HCT116 (cell line): Measurements from ENCODE around the gene CAMK1D. TPM values are rescaled to one million over a fixed set of nuclear protein-coding genes. Genes with fewer than 3 reads are reported as not detected.
A peak's percentile ranks its signal among the peaks of the same experiment; 100 is the strongest.

ENCODE experiments used
- ATAC-seq: fragments of 200-7000 bp; cut with Tn5 transposase; 2 replicates; pipeline ENCODE4 v1.9.1; 2020; ENCODE audit warnings: mild to moderate bottlenecking, moderate library complexity
- BruUV-seq: library from RNA; stranded (reverse); fragments of 400-500 nt; replicated peaks from 2 replicates; lab custom pipeline; 2021; lab: Mats Ljungman, UMichigan
- CTCF ChIA-PET: fragments of 300-600 bp; sonication (Branson Sonifier 250); formaldehyde crosslinking; loops from one replicate; lab custom pipeline; 2021; ENCODE audit warnings: antibody characterized with exemption; lab: Charles Lee
- POLR2A ChIA-PET: fragments of 300-600, 350-600 bp; sonication (Branson Sonifier 250); formaldehyde crosslinking; loops from one replicate; lab custom pipeline; 2021; ENCODE audit warnings: antibody characterized with exemption; lab: Charles Lee
- RAD21 ChIA-PET, 2 experiments: fragments of 300-600 bp; sonication (Branson Sonifier 250); formaldehyde crosslinking; loops; one replicate each; lab custom pipeline; 2023; ENCODE audit warnings: low total read pairs in 2 of 2; ENCODE audit not compliant: uncharacterized antibody in 2 of 2, unreplicated experiment in 2 of 2, low non-redundant PET in 1 of 2; lab: Charles Lee
- DNase-seq: peaks from one replicate; pipeline ENCODE4 v3.0.0-alpha.2; 2010; ENCODE audit warnings: low read depth, low spot score
- H2AFZ ChIP-seq: fragments of 200-600 bp; shearing (Covaris generic), sonication (generic); 2 replicates; pipeline ENCODE4 v1.6.1; 2017; ENCODE audit warnings: low read depth, mixed run types, mixed read lengths, antibody characterized with exemption, low read length; ENCODE audit not compliant: poor library complexity, severe bottlenecking
- H3K27ac ChIP-seq: 2 replicates; pipeline ENCODE4 v1.5.1; 2012; ENCODE audit warnings: low read depth, low read length
- H3K27me3 ChIP-seq: fragments of 200-600 bp; sonication (generic); 2 replicates; pipeline ENCODE4 v1.6.1; 2016; ENCODE audit warnings: mixed run types, low read length, mixed read lengths; ENCODE audit not compliant: insufficient read depth
- H3K36me3 ChIP-seq, 2 experiments: fragments of 200-500 bp in 1 of 2; fragments of 200-600 bp in 1 of 2; sonication (Bioruptor generic) in 1 of 2; sonication (generic) in 1 of 2; 2 replicates each; pipeline versions ENCODE4 v1.5.1 to v1.6.1; 2014 to 2016; ENCODE audit warnings: low read length in 2 of 2, inconsistent platforms in 1 of 2, mixed read lengths in 1 of 2, mixed run types in 1 of 2; ENCODE audit not compliant: insufficient read depth in 2 of 2, control insufficient read depth in 1 of 2
- H3K4me1 ChIP-seq, 2 experiments: fragments of 200-600 bp in 1 of 2; sonication (generic) in 1 of 2; 2 replicates each; pipeline versions ENCODE4 v1.5.1 to v1.6.1; 2012 to 2017; ENCODE audit warnings: low read length in 2 of 2, inconsistent platforms in 1 of 2, mild to moderate bottlenecking in 1 of 2, mixed read lengths in 1 of 2, mixed run types in 1 of 2, moderate library complexity in 1 of 2; ENCODE audit not compliant: insufficient read depth in 2 of 2, control insufficient read depth in 1 of 2
- H3K4me2 ChIP-seq: fragments of 200-600 bp; sonication (generic); 2 replicates; pipeline ENCODE4 v1.6.1; 2017; ENCODE audit warnings: mixed run types, low read length, mixed read lengths
- H3K4me3 ChIP-seq, 2 experiments: fragments of 200-600 bp in 1 of 2; sonication (generic) in 1 of 2; replicated peaks in 1 of 2; 2 replicates each; pipeline ENCODE4 v1.5.1; 2011 to 2016; ENCODE audit warnings: low read length in 2 of 2, control low read depth in 1 of 2, low read depth in 1 of 2, mild to moderate bottlenecking in 1 of 2, mixed read lengths in 1 of 2, mixed run types in 1 of 2
- H3K79me2 ChIP-seq: fragments of 200-600 bp; sonication (generic); 2 replicates; pipeline ENCODE4 v1.6.1; 2017; ENCODE audit warnings: mild to moderate bottlenecking, mixed run types, low read length, moderate library complexity, mixed read lengths; ENCODE audit not compliant: insufficient read depth
- H3K9ac ChIP-seq: fragments of 200-600 bp; sonication (generic); 2 replicates; pipeline ENCODE4 v1.6.1; 2016; ENCODE audit warnings: low read length, mixed read lengths
- H3K9me2 ChIP-seq: fragments of 200-600 bp; sonication (generic), shearing (Covaris generic); 2 replicates; pipeline ENCODE4 v1.6.1; 2017; ENCODE audit warnings: mixed run types, mild to moderate bottlenecking, moderate library complexity; ENCODE audit not compliant: insufficient read depth
- H3K9me3 ChIP-seq, 2 experiments: fragments of 200-500 bp in 1 of 2; fragments of 200-600 bp in 1 of 2; sonication (Bioruptor generic) in 1 of 2; sonication (generic) in 1 of 2; 2 replicates each; pipeline ENCODE4 v1.6.1; 2014 to 2017; ENCODE audit warnings: low read length in 2 of 2, mixed read lengths in 2 of 2, inconsistent platforms in 1 of 2, low read depth in 1 of 2, mild to moderate bottlenecking in 1 of 2, mixed run types in 1 of 2, moderate library complexity in 1 of 2; ENCODE audit not compliant: control insufficient read depth in 1 of 2, insufficient read depth in 1 of 2
- H4K20me1 ChIP-seq: fragments of 200-600 bp; sonication (generic), shearing (Covaris generic); 2 replicates; pipeline ENCODE4 v1.6.1; 2017; ENCODE audit warnings: mixed run types, mild to moderate bottlenecking, moderate library complexity; ENCODE audit not compliant: insufficient read depth
- ATF3 ChIP-seq: IDR thresholded peaks from 2 replicates; pipeline ENCODE4 v1.6.1; 2012
- CBX3 ChIP-seq: IDR thresholded peaks from 2 replicates; pipeline ENCODE4 v1.6.1; 2012; ENCODE audit warnings: low read depth
- ELF1 ChIP-seq: IDR thresholded peaks from 2 replicates; pipeline ENCODE4 v1.6.1; 2012; ENCODE audit warnings: low read depth, borderline replicate concordance
- EZH2 ChIP-seq: fragments of 200-600 bp; sonication (generic); IDR thresholded peaks from 2 replicates; pipeline ENCODE4 v1.6.1; 2017; ENCODE audit warnings: antibody characterized with exemption, mixed run types
- EZH2phosphoT487 ChIP-seq: fragments of 200-600 bp; IDR thresholded peaks from 2 replicates; pipeline ENCODE4 v1.6.1; 2018; ENCODE audit warnings: antibody characterized with exemption, borderline replicate concordance
- POLR2A ChIP-seq: IDR thresholded peaks from 2 replicates; pipeline ENCODE4 v1.7.0; 2011; ENCODE audit warnings: borderline replicate concordance; ENCODE audit not compliant: insufficient read depth, insufficient read length; ENCODE audit errors: extremely low read depth
- RAD21 ChIP-seq: IDR thresholded peaks from 2 replicates; pipeline ENCODE4 v1.6.1; 2012; ENCODE audit warnings: low read depth, mild to moderate bottlenecking
- SP1 ChIP-seq: IDR thresholded peaks from 2 replicates; pipeline ENCODE4 v1.6.1; 2012; ENCODE audit warnings: low read depth
- SRF ChIP-seq: IDR thresholded peaks from 2 replicates; pipeline ENCODE4 v1.6.1; 2012; ENCODE audit warnings: low read depth
- TCF7L2 ChIP-seq: IDR thresholded peaks from 2 replicates; pipeline ENCODE4 v1.7.0; 2011; ENCODE audit warnings: borderline replicate concordance, inconsistent platforms; ENCODE audit not compliant: insufficient read depth, insufficient read length; ENCODE audit errors: extremely low read depth
- YY1 ChIP-seq: IDR thresholded peaks from 2 replicates; pipeline ENCODE4 v1.6.1; 2011; ENCODE audit warnings: low read length, low read depth, moderate library complexity, mild to moderate bottlenecking; ENCODE audit not compliant: insufficient replicate concordance; ENCODE audit errors: extremely low read depth
- ZBTB33 ChIP-seq: IDR thresholded peaks from 2 replicates; pipeline ENCODE4 v1.6.1; 2011; ENCODE audit warnings: mild to moderate bottlenecking, low read length, moderate library complexity; ENCODE audit not compliant: insufficient replicate concordance; ENCODE audit errors: extremely low read depth
- ZFX ChIP-seq: fragments of 450-650 bp; IDR thresholded peaks from 2 replicates; pipeline ENCODE4 v1.6.1; 2017
- intact Hi-C: fragments of 100-400 bp; cut with micrococcal nuclease; formaldehyde crosslinking; loops from 2 replicates; pipeline ENCODE4 v1.10.0; 2022
- total RNA-seq: library from RNA; stranded (reverse); gene quantifications from one replicate; pipeline ENCODE4 v1.2.1, GENCODE V29; 2021; ENCODE audit not compliant: unreplicated experiment

CAMK1D gene
- total RNA-seq, 1 experiment from 2014 or later = 9.6 TPM

- Histone ChIP-seq H3K4me2 (no peak overlapping the region), H3K4me1 (peaks cover 2 to 9% of the 10 kb centered on the region in 2 experiments; a peak in 3 of 4 replicates), H3K27me3 (no peaks in the 10 kb centered on the region), H3K79me2 (no peaks in the 10 kb centered on the region), H3K9ac (no peak overlapping the region), H3K27ac (no peak overlapping the region), H3K4me3 (no peak overlapping the region), H4K20me1 (no peaks in the 10 kb centered on the region), H2AFZ (no peak overlapping the region), H3K9me3 (no peaks in the 10 kb centered on the region), H3K9me2 (no peaks in the 10 kb centered on the region), H3K36me3 (no peaks in the 10 kb centered on the region)
- intact Hi-C loops = loop anchor here (5.0 kb wide), 1 partner anchor 273 kb away; no protein-coding TSS in a partner anchor
- DNase-seq (no peak), ATAC-seq (0 out of 2 replicates have a peak, but pooled peaks have one; percentile 29)
- CTCF ChIA-PET = interaction anchor here (1.5 kb wide), 1 partner anchor 15 kb away, joined by 3 read pairs; no protein-coding TSS in a partner anchor
- TF ChIP-seq EZH2phosphoT487 = no peak
- TF ChIP-seq SRF = no peak
- no peak for TF ChIP-seq SP1
- no peak for TF ChIP-seq ATF3
- no peak for TF ChIP-seq EZH2
- TF ChIP-seq RAD21 = no peak
- TF ChIP-seq POLR2A = no peak
- TF ChIP-seq YY1 = no peak
- no peak for TF ChIP-seq ELF1
- TF ChIP-seq ZBTB33 = no peak
- no peak for TF ChIP-seq ZFX
- no peak for TF ChIP-seq CBX3
- no peak for TF ChIP-seq TCF7L2
- RAD21 ChIA-PET = no interaction called here
- no TSS peak for BruUV-seq
- POLR2A ChIA-PET = no interaction called here
These were observed 435.3 kb downstream of the CAMK1D start for GRCh38 chr10:12784646-12785045.
